CD4-positive, alpha-beta T cell (primary cell): Measurements from ENCODE around the gene TARS3. TPM values are rescaled to one million over a fixed set of nuclear protein-coding genes. Genes with fewer than 3 reads are reported as not detected.
"Not testable (repeated sequence)": the region's sequence is repeated elsewhere in the genome, so short reads cannot be mapped to it uniquely, and the experiment has no call there.

Experiments
- ATAC-seq: fragments of 200-7000 bp; cut with Tn5 transposase; one replicate; pipeline ENCODE4 v1.10.0; 2022; ENCODE audit warnings: mild to moderate bottlenecking; ENCODE audit not compliant: poor library complexity
- CTCF ChIA-PET: fragments of 350-600 bp; sonication (Branson Sonifier 250); formaldehyde crosslinking; loops from one replicate; lab custom pipeline; 2021; ENCODE audit warnings: antibody characterized with exemption, inconsistent platforms; lab: Charles Lee
- POLR2A ChIA-PET: fragments of 350-600 bp; sonication (Branson Sonifier 250); formaldehyde crosslinking; loops from one replicate; lab custom pipeline; 2021; ENCODE audit warnings: antibody characterized with exemption, inconsistent platforms; lab: Charles Lee
- DNase-seq, 14 experiments: peaks; one replicate each; pipeline ENCODE4 v3.0.0-alpha.2; 2013 to 2020; ENCODE audit warnings: mixed read lengths in 2 of 14
- H3K27ac ChIP-seq, 2 donors: one replicate each; pipeline versions ENCODE4 v1.5.1 to v1.7.0; 2013; ENCODE audit warnings: low read length in 2 of 2, low read depth in 1 of 2, mild to moderate bottlenecking in 1 of 2
- H3K27me3 ChIP-seq, 2 experiments: 1 replicate in 1 of 2; 2 replicates in 1 of 2; pipeline versions ENCODE4 v1.6.1 to v1.7.0; 2013; ENCODE audit warnings: low read length in 2 of 2, control low read depth in 1 of 2, mild to moderate bottlenecking in 1 of 2, moderate library complexity in 1 of 2; ENCODE audit not compliant: insufficient read depth in 2 of 2, control insufficient read depth in 1 of 2
- H3K36me3 ChIP-seq: one replicate; pipeline ENCODE4 v1.6.1; 2013; ENCODE audit warnings: low read length, control low read depth; ENCODE audit not compliant: insufficient read depth
- H3K4me1 ChIP-seq: one replicate; pipeline ENCODE4 v1.6.1; 2013; ENCODE audit warnings: low read length, control low read depth; ENCODE audit not compliant: insufficient read depth
- H3K4me3 ChIP-seq: one replicate; pipeline ENCODE4 v1.5.1; 2013; ENCODE audit warnings: mild to moderate bottlenecking, low read length, moderate library complexity
- H3K9me3 ChIP-seq, 2 experiments: 1 replicate in 1 of 2; 2 replicates in 1 of 2; pipeline versions ENCODE4 v1.6.1 to v1.7.0; 2013; ENCODE audit warnings: low read length in 2 of 2, mild to moderate bottlenecking in 2 of 2, control low read depth in 1 of 2, moderate library complexity in 1 of 2; ENCODE audit not compliant: control insufficient read depth in 1 of 2, insufficient read depth in 1 of 2
- H3K27ac Mint-ChIP-seq: one replicate; pipeline ENCODE4 v1.8.0; 2020; ENCODE audit warnings: mixed read lengths
- H3K27me3 Mint-ChIP-seq: one replicate; pipeline ENCODE4 v1.8.0; 2021; ENCODE audit warnings: mixed read lengths
- H3K36me3 Mint-ChIP-seq: one replicate; pipeline ENCODE4 v1.8.0; 2021; ENCODE audit warnings: low read depth, mixed read lengths
- H3K4me1 Mint-ChIP-seq: one replicate; pipeline ENCODE4 v1.8.0; 2021; ENCODE audit warnings: low read depth, mixed read lengths
- H3K4me3 Mint-ChIP-seq: one replicate; pipeline ENCODE4 v1.8.0; 2020; ENCODE audit warnings: mild to moderate bottlenecking, mixed read lengths
- H3K9me3 Mint-ChIP-seq: one replicate; pipeline ENCODE4 v1.8.0; 2020; ENCODE audit warnings: mixed read lengths
- intact Hi-C, 2 experiments: fragments of 100-400 bp; cut with DNase I in 1 of 2; cut with micrococcal nuclease in 1 of 2; formaldehyde crosslinking; loops; one replicate each; pipeline versions ENCODE4 v1.15.1 to v1.9.0; 2023 to 2025; cut with DNase I, micrococcal nuclease
- total RNA-seq, 174 experiments: library from RNA in 2 of 174; stranded (reverse) in 2 of 174; gene quantifications; one replicate each; pipeline ENCODE4 v1.2.3 and lab custom pipeline; 2021 to 2026
- TF ChIP-seq, protein P1 (sequence below): fragments of 200-600 bp; IDR thresholded peaks from one replicate; pipeline ENCODE4 v1.8.0; 2022; ENCODE audit warnings: antibody characterized with exemption, mild to moderate bottlenecking

The TARS3 gene
- total RNA-seq, 2 experiments from 2014 or later: 16.6 to 18.1 TPM

DNA sequence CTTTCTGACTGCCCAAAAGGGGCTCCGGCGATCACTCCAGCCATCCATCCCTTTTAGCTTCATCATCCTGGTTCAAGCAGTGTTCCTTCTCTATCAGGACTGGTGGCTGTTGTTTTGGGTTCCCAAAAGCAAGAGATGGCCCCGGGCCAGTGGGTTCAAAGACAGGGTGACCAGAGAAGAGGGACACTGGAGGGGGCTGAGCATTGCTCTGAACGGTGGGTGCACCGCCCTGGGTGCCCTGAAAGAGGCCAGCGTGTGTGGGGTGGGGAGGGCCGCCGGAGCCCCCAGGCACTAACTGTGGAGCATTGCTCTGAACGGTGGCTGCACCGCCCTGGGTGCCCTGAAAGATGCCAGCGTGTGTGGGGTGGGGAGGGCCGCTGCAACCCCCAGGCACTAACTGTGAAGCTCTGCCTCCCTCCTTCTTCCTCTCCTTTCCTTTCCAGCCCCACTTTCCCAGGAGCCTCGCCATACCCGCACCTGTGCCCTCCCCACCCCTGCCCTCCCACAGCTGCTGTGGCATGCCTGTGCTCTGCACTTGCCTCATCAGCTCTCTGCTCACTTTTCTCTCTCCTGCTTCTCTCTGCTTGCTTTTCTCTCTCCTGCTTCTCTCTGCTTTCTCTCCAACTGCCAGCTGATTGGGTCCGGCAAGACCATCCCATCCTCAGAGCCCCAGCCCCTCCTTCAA, 41.6 kb upstream of the TARS3 start:
- TF ChIP-seq, protein P1, sequence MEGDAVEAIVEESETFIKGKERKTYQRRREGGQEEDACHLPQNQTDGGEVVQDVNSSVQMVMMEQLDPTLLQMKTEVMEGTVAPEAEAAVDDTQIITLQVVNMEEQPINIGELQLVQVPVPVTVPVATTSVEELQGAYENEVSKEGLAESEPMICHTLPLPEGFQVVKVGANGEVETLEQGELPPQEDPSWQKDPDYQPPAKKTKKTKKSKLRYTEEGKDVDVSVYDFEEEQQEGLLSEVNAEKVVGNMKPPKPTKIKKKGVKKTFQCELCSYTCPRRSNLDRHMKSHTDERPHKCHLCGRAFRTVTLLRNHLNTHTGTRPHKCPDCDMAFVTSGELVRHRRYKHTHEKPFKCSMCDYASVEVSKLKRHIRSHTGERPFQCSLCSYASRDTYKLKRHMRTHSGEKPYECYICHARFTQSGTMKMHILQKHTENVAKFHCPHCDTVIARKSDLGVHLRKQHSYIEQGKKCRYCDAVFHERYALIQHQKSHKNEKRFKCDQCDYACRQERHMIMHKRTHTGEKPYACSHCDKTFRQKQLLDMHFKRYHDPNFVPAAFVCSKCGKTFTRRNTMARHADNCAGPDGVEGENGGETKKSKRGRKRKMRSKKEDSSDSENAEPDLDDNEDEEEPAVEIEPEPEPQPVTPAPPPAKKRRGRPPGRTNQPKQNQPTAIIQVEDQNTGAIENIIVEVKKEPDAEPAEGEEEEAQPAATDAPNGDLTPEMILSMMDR: no peak
- no peaks in the 10 kb centered on the region for H3K9me3 Mint-ChIP-seq
- Histone ChIP-seq H3K4me1 (no peaks in the 10 kb centered on the region), H3K27me3 (no peaks in the 10 kb centered on the region), H3K36me3 (no peaks in the 10 kb centered on the region), H3K4me3 (no peak overlapping the region), H3K27ac (no peak overlapping the region), H3K9me3 (peaks cover 0 to 19% of the 10 kb centered on the region in 2 experiments)
- intact Hi-C loops: no loop called here
- POLR2A ChIA-PET: no interaction called here
- no peaks in the 10 kb centered on the region for H3K36me3 Mint-ChIP-seq
- CTCF ChIA-PET: no interaction called here
- ATAC-seq (no peak), DNase-seq (no peak)
- no peaks in the 10 kb centered on the region for H3K27me3 Mint-ChIP-seq
- H3K27ac Mint-ChIP-seq: no peak overlapping the region
- no peaks in the 10 kb centered on the region for H3K4me1 Mint-ChIP-seq
- H3K4me3 Mint-ChIP-seq: no peak overlapping the region

DNA sequence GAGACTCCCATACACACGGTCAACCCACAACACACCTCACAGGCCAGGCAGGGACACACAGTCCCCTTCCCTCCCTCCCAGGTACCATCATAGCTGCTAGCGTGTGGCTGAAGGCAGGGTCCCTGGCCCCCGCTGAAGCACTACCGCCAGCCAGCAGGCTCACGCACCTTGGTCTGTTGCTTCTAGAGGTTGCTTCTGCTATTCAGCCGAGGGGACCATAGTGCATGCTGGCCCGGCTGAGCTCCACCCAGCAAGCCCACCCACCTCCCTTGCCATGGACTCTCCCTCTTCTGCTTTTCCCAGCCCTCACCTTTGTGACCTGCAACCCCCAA, 41.0 kb upstream of the TARS3 start:
- intact Hi-C loops, H3K4me1 ChIP-seq, H3K27me3 ChIP-seq, H3K36me3 ChIP-seq, H3K36me3 Mint-ChIP-seq, H3K27ac Mint-ChIP-seq, ATAC-seq, POLR2A ChIA-PET, DNase-seq, H3K4me1 Mint-ChIP-seq, CTCF ChIA-PET, H3K27ac ChIP-seq, H3K4me3 ChIP-seq, H3K4me3 Mint-ChIP-seq, H3K9me3 Mint-ChIP-seq, H3K27me3 Mint-ChIP-seq: not testable (repeated sequence)
- H3K9me3 ChIP-seq: peaks cover 0 to 19% of the 10 kb centered on the region in 2 experiments

DNA sequence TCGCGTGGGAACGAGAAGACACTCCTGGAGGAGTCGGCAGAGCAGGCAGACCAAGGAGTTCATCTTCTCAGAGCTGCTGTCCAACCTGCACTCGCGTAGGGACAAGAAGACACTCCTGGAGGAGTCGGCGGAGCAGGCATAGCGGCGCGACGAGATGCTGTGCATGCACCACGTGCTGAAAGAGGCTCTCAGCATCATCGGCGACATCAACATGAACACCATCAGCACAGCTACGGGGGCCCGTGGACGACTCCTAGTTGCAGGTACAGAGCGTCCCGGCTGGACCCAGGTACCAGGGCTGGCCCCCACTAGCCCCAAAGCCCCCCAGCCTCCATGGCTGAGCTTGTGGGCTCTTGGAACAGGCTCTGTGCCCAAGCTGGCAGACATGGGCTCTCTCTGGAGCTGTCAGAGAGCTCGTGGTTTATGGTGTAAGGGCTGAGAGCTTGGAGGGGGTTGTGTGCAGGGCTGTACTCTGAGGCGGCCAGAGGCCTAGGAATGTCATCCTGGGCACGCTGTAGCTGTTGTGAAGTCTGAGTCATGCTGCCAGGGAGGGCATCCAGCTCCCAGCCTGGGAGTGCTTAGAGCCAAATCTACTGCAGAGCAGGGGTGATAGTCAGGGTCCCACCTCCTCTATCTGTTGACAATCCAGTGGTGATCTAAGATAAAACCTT, 40.5 kb upstream of the TARS3 start:
- CTCF ChIA-PET, H3K27me3 ChIP-seq, H3K27ac Mint-ChIP-seq, H3K36me3 ChIP-seq, H3K4me3 ChIP-seq, ATAC-seq, H3K9me3 Mint-ChIP-seq, H3K36me3 Mint-ChIP-seq, H3K4me1 Mint-ChIP-seq, intact Hi-C loops, H3K4me1 ChIP-seq, POLR2A ChIA-PET, H3K4me3 Mint-ChIP-seq, H3K27ac ChIP-seq, DNase-seq, H3K27me3 Mint-ChIP-seq: not testable (repeated sequence)
- H3K9me3 ChIP-seq: peaks cover 0 to 19% of the 10 kb centered on the region in 2 experiments

DNA sequence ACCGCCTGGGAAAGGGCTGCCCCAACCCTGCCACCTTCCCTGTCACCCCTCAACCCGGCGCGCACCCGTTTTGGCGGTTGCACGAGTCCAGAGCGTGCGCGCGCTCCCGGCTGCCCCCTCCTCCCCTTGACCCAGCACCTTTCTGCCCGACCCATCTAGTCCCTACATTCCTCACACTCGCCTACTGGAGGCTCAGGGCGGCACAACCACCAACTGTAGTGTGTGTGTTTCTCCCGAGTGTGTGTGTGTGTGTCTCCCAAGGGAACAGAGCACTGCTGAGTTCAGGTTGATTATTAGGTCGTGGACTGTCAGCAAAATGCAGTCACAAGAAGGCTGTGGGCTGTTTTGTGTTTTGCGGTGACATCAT, 22.4 kb upstream of the TARS3 start:
- H3K27ac Mint-ChIP-seq, H3K27me3 Mint-ChIP-seq, H3K27ac ChIP-seq, H3K9me3 Mint-ChIP-seq, H3K4me3 Mint-ChIP-seq, H3K9me3 ChIP-seq, H3K36me3 ChIP-seq, ATAC-seq, H3K4me3 ChIP-seq, H3K4me1 ChIP-seq, H3K36me3 Mint-ChIP-seq, DNase-seq, H3K27me3 ChIP-seq, CTCF ChIA-PET: not testable (repeated sequence)
- intact Hi-C loops: loop anchor here in 1 of 2 experiments (10.0 kb wide), 1 partner anchor 1932 kb away; no protein-coding TSS in a partner anchor
- POLR2A ChIA-PET: interaction anchor here (1.3 kb wide), 1 partner anchor 23 kb away, joined by 15 read pairs; the partner anchor contains the start of gene TARS3
- peaks cover 15% of the 10 kb centered on the region for H3K4me1 Mint-ChIP-seq

DNA sequence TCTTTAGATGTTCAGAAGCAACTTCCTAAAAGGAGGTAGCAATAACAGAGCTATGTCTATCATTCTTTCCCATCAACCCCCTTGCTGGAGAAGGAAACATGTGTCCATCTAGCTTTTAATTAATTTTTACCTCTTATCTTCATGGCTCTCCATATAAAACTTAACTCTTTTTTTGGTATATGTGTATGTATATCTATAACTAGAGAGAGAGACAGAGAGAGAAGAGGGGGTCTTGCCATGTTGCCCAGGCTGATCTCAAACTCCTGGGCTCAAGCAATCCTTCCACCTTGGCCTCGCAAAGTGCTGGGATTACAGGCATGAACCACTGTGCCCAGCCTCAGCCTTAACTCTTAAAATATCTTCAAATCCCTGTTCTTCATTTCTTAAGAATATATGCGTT, 10.6 kb upstream of the TARS3 start:
- ATAC-seq, DNase-seq, H3K4me3 Mint-ChIP-seq, intact Hi-C loops, H3K9me3 ChIP-seq, H3K27me3 Mint-ChIP-seq, CTCF ChIA-PET, H3K27ac Mint-ChIP-seq, H3K36me3 ChIP-seq, H3K9me3 Mint-ChIP-seq, H3K4me3 ChIP-seq, H3K27me3 ChIP-seq, H3K4me1 ChIP-seq, H3K36me3 Mint-ChIP-seq, H3K27ac ChIP-seq, H3K4me1 Mint-ChIP-seq: not testable (repeated sequence)
- POLR2A ChIA-PET: interaction anchor here (0.8 kb wide), 1 partner anchor 9 kb away, joined by 3 read pairs; no protein-coding TSS in a partner anchor
